H9 (cell line): ENCODE measurements around the gene LINGO4. TPM values are rescaled to one million over a fixed set of nuclear protein-coding genes. Genes with fewer than 3 reads are reported as not detected.

ENCODE experiments used
- DNase-seq: peaks from one replicate; pipeline ENCODE4 v3.0.0-alpha.2; 2017
- H2AFZ ChIP-seq: one replicate; pipeline ENCODE4 v1.6.1; 2013; ENCODE audit warnings: mild to moderate bottlenecking, low read length, control low read depth, moderate library complexity
- H2AK5ac ChIP-seq: 2 replicates; pipeline ENCODE4 v1.6.1; 2013; ENCODE audit warnings: low read length, control low read depth, mixed read lengths; ENCODE audit not compliant: insufficient read length
- H2BK120ac ChIP-seq: one replicate; pipeline ENCODE4 v1.6.1; 2013; ENCODE audit warnings: low read depth, mild to moderate bottlenecking, low read length, control low read depth, inconsistent platforms; ENCODE audit not compliant: poor library complexity, severe bottlenecking
- H2BK12ac ChIP-seq: 2 replicates; pipeline ENCODE4 v1.6.1; 2013; ENCODE audit warnings: low read length, control low read depth, mixed read lengths, low read depth; ENCODE audit not compliant: insufficient read length
- H2BK15ac ChIP-seq: 2 replicates; pipeline ENCODE4 v1.6.1; 2013; ENCODE audit warnings: low read depth, low read length, control low read depth
- H2BK20ac ChIP-seq: one replicate; pipeline ENCODE4 v1.6.1; 2013; ENCODE audit warnings: low read depth, mild to moderate bottlenecking, low read length, control low read depth, inconsistent platforms; ENCODE audit not compliant: poor library complexity, severe bottlenecking
- H2BK5ac ChIP-seq: 2 replicates; pipeline ENCODE4 v1.6.1; 2013; ENCODE audit warnings: low read length, control low read depth, mixed read lengths; ENCODE audit not compliant: insufficient read length
- H3K14ac ChIP-seq: 2 replicates; pipeline ENCODE4 v1.6.1; 2013; ENCODE audit warnings: low read length, control low read depth; ENCODE audit not compliant: insufficient read depth
- H3K18ac ChIP-seq: 2 replicates; pipeline ENCODE4 v1.6.1; 2013; ENCODE audit warnings: low read depth, mild to moderate bottlenecking, mixed read lengths, low read length, control low read depth; ENCODE audit not compliant: insufficient read length
- H3K23ac ChIP-seq: 2 replicates; pipeline ENCODE4 v1.6.1; 2013; ENCODE audit warnings: low read length, control low read depth, mixed read lengths, low read depth; ENCODE audit not compliant: insufficient read length
- H3K23me2 ChIP-seq: 2 replicates; pipeline ENCODE4 v1.6.1; 2013; ENCODE audit warnings: low read depth, mild to moderate bottlenecking, mixed read lengths, low read length, control low read depth; ENCODE audit not compliant: insufficient read length, poor library complexity, severe bottlenecking
- H3K27ac ChIP-seq: 2 replicates; pipeline ENCODE4 v1.5.1; 2013; ENCODE audit warnings: low read length, control low read depth, mixed read lengths, low read depth; ENCODE audit not compliant: insufficient read length
- H3K27me3 ChIP-seq: 2 replicates; pipeline ENCODE4 v1.6.1; 2013; ENCODE audit warnings: low read length, control low read depth, inconsistent platforms; ENCODE audit not compliant: insufficient read depth
- H3K4ac ChIP-seq: 2 replicates; pipeline ENCODE4 v1.6.1; 2013; ENCODE audit warnings: low read depth, mild to moderate bottlenecking, control low read depth, inconsistent platforms, low read length, moderate library complexity
- H3K4me1 ChIP-seq: 2 replicates; pipeline ENCODE4 v1.6.1; 2013; ENCODE audit warnings: low read length, control low read depth, inconsistent platforms; ENCODE audit not compliant: insufficient read depth
- H3K4me2 ChIP-seq: 2 replicates; pipeline ENCODE4 v1.6.1; 2013; ENCODE audit warnings: low read length, control low read depth, mixed read lengths; ENCODE audit not compliant: insufficient read length, insufficient read depth
- H3K56ac ChIP-seq: 2 replicates; pipeline ENCODE4 v1.6.1; 2013; ENCODE audit warnings: low read depth, mild to moderate bottlenecking, mixed read lengths, low read length, control low read depth; ENCODE audit not compliant: insufficient read length
- H3K79me1 ChIP-seq: 2 replicates; pipeline ENCODE4 v1.6.1; 2013; ENCODE audit warnings: low read depth, mild to moderate bottlenecking, moderate library complexity, low read length, control low read depth, inconsistent platforms; ENCODE audit not compliant: insufficient read depth, poor library complexity, severe bottlenecking
- H3K79me2 ChIP-seq: 2 replicates; pipeline ENCODE4 v1.6.1; 2013; ENCODE audit warnings: low read length, control low read depth, inconsistent platforms; ENCODE audit not compliant: insufficient read depth
- H3K9ac ChIP-seq: 2 replicates; pipeline ENCODE4 v1.6.1; 2013; ENCODE audit warnings: low read length, control low read depth, mixed read lengths; ENCODE audit not compliant: insufficient read length; ENCODE audit errors: extremely low read depth
- H3K9me3 ChIP-seq: one replicate; pipeline ENCODE4 v1.6.1; 2013; ENCODE audit warnings: low read depth, low read length, inconsistent platforms; ENCODE audit not compliant: control insufficient read depth
- H3T11ph ChIP-seq: one replicate; pipeline ENCODE4 v1.6.1; 2013; ENCODE audit warnings: mild to moderate bottlenecking, low read length, control low read depth, inconsistent platforms
- H4K20me1 ChIP-seq: one replicate; pipeline ENCODE4 v1.6.1; 2013; ENCODE audit not compliant: control insufficient read depth, insufficient read length, insufficient read depth
- H4K5ac ChIP-seq: 2 replicates; pipeline ENCODE4 v1.6.1; 2013; ENCODE audit warnings: low read depth, mild to moderate bottlenecking, mixed read lengths, low read length, control low read depth; ENCODE audit not compliant: insufficient read length
- H4K8ac ChIP-seq: replicated peaks from 2 replicates; pipeline ENCODE4 v1.6.1; 2013; ENCODE audit warnings: low read length, control low read depth, mixed read lengths, low read depth; ENCODE audit not compliant: insufficient read length
- H4K91ac ChIP-seq: 2 replicates; pipeline ENCODE4 v1.6.1; 2013; ENCODE audit warnings: low read depth, mild to moderate bottlenecking, moderate library complexity, mixed read lengths, low read length, control low read depth; ENCODE audit not compliant: insufficient read length
- H3K27ac Mint-ChIP-seq, 3 experiments: 2 replicates in 2 of 3; 3 replicates in 1 of 3; pipeline ENCODE4 v1.8.0; 2020 to 2021; ENCODE audit warnings: mixed read lengths in 3 of 3, mild to moderate bottlenecking in 1 of 3, moderate library complexity in 1 of 3
- H3K27me3 Mint-ChIP-seq: 2 replicates; pipeline ENCODE4 v1.8.0; 2021; ENCODE audit warnings: low read depth, mild to moderate bottlenecking, moderate library complexity, mixed read lengths
- H3K36me3 Mint-ChIP-seq, 3 experiments: 2 replicates in 2 of 3; 3 replicates in 1 of 3; pipeline ENCODE4 v1.8.0; 2020 to 2021; ENCODE audit warnings: low read depth in 3 of 3, mixed read lengths in 3 of 3; ENCODE audit not compliant: insufficient read depth in 1 of 3
- H3K4me1 Mint-ChIP-seq, 2 experiments: 2 replicates each; pipeline ENCODE4 v1.8.0; 2020; ENCODE audit warnings: mixed read lengths in 2 of 2
- H3K4me3 Mint-ChIP-seq, 2 experiments: 2 replicates in 1 of 2; 3 replicates in 1 of 2; pipeline ENCODE4 v1.8.0; 2020 to 2021; ENCODE audit warnings: mild to moderate bottlenecking in 2 of 2, mixed read lengths in 2 of 2, moderate library complexity in 1 of 2
- H3K9me3 Mint-ChIP-seq, 2 experiments: 2 replicates in 1 of 2; 3 replicates in 1 of 2; pipeline ENCODE4 v1.8.0; 2020; ENCODE audit warnings: mild to moderate bottlenecking in 2 of 2, mixed read lengths in 2 of 2, moderate library complexity in 1 of 2
- CTCF ChIP-seq: fragments of 200-600 bp; sonication (generic); conservative IDR thresholded peaks from 3 replicates; pipeline ENCODE4 v1.8.0; 2021; ENCODE audit warnings: antibody characterized with exemption, mild to moderate bottlenecking
- WGBS: extraction: QIAGEN DNeasy Blood & Tissue Kit; methylation state at CpG from one replicate; pipeline ENCODE4 v1.1.7; 2013; ENCODE audit warnings: missing lambda C conversion rate, low lambda C conversion rate, mixed read lengths; ENCODE audit not compliant: insufficient read length; ENCODE audit errors: extremely low coverage; 5-methylcytosine and 5-hydroxymethylcytosine counted together
- total RNA-seq: library from RNA; stranded (reverse); gene quantifications from 2 replicates; pipeline ENCODE4 v1.2.1, GENCODE V29; 2021

The LINGO4 gene
- total RNA-seq, 1 experiment from 2014 or later: not detected

- Histone ChIP-seq H2AK5ac (no peak overlapping the region), H2BK15ac (no peak overlapping the region), H3K4me2 (no peak overlapping the region), H3K27ac (no peak overlapping the region), H2BK120ac (no peak overlapping the region), H4K91ac (no peak overlapping the region), H2BK5ac (no peak overlapping the region), H4K5ac (no peak overlapping the region), H3T11ph (no peak overlapping the region), H4K20me1 (no peaks in the 10 kb centered on the region), H2AFZ (no peak overlapping the region), H3K9me3 (no peaks in the 10 kb centered on the region), H3K79me2 (no peaks in the 10 kb centered on the region), H3K9ac (no peak overlapping the region), H3K79me1 (no peaks in the 10 kb centered on the region), H3K18ac (no peak overlapping the region), H3K23me2 (no peaks in the 10 kb centered on the region), H3K23ac (no peak overlapping the region), H3K4me1 (no peaks in the 10 kb centered on the region), H3K4ac (no peak overlapping the region), H3K27me3 (no peaks in the 10 kb centered on the region), H3K14ac (no peak overlapping the region), H4K8ac (no peak overlapping the region), H2BK20ac (no peak overlapping the region), H3K56ac (no peak overlapping the region), H2BK12ac (no peak overlapping the region)
- H3K9me3 Mint-ChIP-seq: no peaks in the 10 kb centered on the region
- H3K27me3 Mint-ChIP-seq: peaks cover 71% of the 10 kb centered on the region
- peaks cover 5 to 8% of the 10 kb centered on the region in 2 experiments for H3K4me1 Mint-ChIP-seq
- no peak overlapping the region for H3K4me3 Mint-ChIP-seq
- no peak for DNase-seq
- no CpG with 5 or more reads among the region's 8 CpGs for WGBS
- H3K27ac Mint-ChIP-seq: no peak overlapping the region
- 0 out of 7 replicates have a peak, but pooled peaks cover 0 to 2% (median 0%) of the 10 kb centered on the region in 3 experiments for H3K36me3 Mint-ChIP-seq
- TF ChIP-seq CTCF: no peak
Measured at GRCh38 chr1:151851886-151852285, 46.7 kb upstream of the LINGO4 start.
